ENCODE results near the gene MYO18B.

Gene MYO18B

DNA sequence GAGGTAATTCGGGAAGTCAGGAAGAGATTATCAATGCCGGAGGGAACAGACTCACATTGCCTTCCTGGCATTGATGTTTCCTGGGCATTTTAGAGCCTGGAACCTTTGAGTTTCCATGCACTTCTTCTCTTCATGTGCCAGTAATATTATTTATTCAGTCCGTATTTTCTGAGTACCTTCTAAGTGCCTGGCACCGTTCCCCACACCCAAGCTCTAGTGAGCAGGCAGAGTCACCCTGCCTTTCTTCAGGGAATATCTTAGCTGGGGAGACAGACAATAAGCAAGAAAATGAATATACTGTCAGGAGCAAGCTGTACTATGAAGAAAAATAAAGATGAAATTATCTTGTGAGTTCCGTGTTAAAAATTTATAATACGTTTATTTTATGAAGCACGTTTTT, 291.1 kb downstream of the MYO18B start:
- H3K4me3 ChIP-seq (replicated peaks in 1 of 2; ENCODE audit: low read depth in 2 of 2, low read length in 2 of 2), result no peak overlapping the region
- DNase-seq (ENCODE audit: low read depth in 2 of 2), result no peak
- TF ChIP-seq, protein P1, sequence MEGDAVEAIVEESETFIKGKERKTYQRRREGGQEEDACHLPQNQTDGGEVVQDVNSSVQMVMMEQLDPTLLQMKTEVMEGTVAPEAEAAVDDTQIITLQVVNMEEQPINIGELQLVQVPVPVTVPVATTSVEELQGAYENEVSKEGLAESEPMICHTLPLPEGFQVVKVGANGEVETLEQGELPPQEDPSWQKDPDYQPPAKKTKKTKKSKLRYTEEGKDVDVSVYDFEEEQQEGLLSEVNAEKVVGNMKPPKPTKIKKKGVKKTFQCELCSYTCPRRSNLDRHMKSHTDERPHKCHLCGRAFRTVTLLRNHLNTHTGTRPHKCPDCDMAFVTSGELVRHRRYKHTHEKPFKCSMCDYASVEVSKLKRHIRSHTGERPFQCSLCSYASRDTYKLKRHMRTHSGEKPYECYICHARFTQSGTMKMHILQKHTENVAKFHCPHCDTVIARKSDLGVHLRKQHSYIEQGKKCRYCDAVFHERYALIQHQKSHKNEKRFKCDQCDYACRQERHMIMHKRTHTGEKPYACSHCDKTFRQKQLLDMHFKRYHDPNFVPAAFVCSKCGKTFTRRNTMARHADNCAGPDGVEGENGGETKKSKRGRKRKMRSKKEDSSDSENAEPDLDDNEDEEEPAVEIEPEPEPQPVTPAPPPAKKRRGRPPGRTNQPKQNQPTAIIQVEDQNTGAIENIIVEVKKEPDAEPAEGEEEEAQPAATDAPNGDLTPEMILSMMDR (IDR thresholded peaks at IDR 0.05; ENCODE audit: low read depth, low read length), result no peak

DNA sequence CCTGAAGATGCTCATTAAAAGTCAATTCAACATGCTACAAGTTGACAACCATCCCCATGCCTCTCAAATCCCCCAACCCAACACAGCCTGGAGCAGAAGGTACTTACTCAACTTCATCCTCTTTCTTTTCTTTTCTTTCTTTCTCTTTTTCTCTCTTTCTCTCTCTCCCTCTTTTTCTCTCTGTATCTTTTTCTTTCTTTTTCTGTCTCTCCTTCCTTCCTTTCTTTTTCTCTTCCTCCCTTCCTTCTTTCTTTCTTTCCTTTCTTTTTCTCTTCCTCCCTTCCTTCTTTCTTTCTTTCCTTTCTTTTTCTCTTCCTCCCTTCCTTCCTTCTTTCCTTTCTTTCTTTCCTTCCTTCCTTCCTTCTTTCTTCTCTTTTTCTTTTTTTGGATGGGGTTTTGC, 291.6 kb downstream of the MYO18B start:
- TF ChIP-seq, protein P1 (IDR thresholded peaks at IDR 0.05; ENCODE audit: low read depth, low read length), result no peak
- no peak for DNase-seq (ENCODE audit: low read depth in 2 of 2)
- no peak overlapping the region for H3K4me3 ChIP-seq (replicated peaks in 1 of 2; ENCODE audit: low read depth in 2 of 2, low read length in 2 of 2)

DNA sequence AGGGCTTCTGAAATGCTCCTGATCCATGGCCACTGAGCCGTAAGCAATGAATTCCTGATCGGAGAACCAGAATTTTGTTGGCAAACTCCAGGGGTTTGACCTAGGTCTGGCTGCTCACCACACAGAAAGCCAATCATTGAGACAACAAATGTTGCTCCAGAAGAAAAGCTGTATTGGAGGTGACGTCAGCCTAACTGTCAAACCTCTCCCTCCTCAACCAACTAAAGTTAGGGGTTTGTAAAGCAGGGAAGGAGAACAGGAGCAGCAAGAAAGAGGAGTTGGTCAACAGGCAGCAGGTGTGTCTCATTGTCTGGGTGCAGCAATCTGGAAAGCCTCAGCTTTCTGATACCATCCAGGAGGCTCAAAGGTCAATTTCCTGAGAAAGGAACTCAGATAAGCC, 293.5 kb downstream of the MYO18B start:
- no peak for DNase-seq (ENCODE audit: low read depth in 2 of 2)
- H3K4me3 ChIP-seq (replicated peaks in 1 of 2; ENCODE audit: low read depth in 2 of 2, low read length in 2 of 2), result no peak overlapping the region
- TF ChIP-seq, protein P1 (IDR thresholded peaks at IDR 0.05; ENCODE audit: low read depth, low read length), result no peak

DNA sequence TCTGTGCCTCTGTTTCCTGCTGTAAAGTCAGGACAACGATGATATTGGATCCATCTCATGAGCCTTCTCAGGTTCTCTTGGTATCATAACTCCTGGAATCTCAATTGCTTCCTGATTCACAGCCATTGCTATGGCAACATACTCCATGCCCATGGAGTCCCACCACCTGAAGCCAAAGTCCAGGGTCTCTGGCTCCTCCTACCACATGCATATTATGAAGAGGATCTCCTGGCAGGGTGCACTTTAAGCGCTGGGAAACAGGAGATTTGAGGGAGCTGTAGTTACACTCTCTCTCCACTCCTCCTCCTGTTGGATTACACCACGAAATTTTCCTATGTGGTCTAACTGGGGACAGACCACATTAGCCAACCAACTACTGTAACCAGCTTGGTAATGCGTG, 296.4 kb downstream of the MYO18B start:
- DNase-seq (ENCODE audit: low read depth in 2 of 2), result no peak
- TF ChIP-seq, protein P1 (IDR thresholded peaks at IDR 0.05; ENCODE audit: low read depth, low read length), result no peak
- H3K4me3 ChIP-seq (replicated peaks in 1 of 2; ENCODE audit: low read depth in 2 of 2, low read length in 2 of 2), result no peak overlapping the region

DNA sequence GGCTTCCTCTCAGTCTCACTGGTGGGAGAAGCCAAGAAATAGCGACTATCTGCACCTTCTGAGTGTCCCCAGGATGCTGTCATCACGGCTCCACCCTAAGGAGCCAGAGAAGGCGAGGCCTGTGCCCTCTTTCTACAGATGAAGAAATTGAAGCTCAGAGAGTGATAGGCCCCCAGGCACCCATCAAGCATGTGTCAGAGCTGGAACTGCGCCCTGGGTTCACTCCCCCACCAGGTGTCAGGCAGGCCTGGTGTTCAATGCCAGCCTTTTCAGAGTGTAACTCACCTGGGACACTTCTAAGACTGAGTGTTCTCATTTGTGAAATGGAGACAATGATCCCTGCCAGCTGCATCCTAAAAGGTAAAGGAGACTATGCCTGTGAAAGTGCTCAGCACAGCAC, 299.9 kb downstream of the MYO18B start:
- no peak overlapping the region for H3K4me3 ChIP-seq (replicated peaks in 1 of 2; ENCODE audit: low read depth in 2 of 2, low read length in 2 of 2)
- TF ChIP-seq, protein P1 (IDR thresholded peaks at IDR 0.05; ENCODE audit: low read depth, low read length), result no peak
- no peak for DNase-seq (ENCODE audit: low read depth in 2 of 2)

DNA sequence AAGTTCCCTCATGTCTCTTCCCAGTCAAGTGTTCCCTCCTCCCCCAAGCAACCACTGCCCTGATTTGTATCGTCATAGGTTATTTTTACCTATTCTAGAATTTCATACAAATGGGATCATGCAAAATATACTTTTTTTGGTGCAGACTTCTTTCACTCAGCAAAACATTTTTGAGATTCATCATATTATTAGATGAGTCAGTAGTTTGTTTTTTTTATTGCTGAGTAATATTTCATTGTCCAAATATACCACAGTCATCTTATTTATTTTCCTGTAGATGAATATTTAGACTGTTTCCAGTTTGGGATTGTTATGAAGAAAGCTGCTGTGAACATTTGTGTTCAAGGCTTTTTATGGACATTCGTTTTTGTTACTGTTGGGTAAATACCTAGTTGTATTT, 301.0 kb downstream of the MYO18B start:
- DNase-seq (ENCODE audit: low read depth in 2 of 2), result no peak
- TF ChIP-seq, protein P1 (IDR thresholded peaks at IDR 0.05; ENCODE audit: low read depth, low read length), result no peak
- no peak overlapping the region for H3K4me3 ChIP-seq (replicated peaks in 1 of 2; ENCODE audit: low read depth in 2 of 2, low read length in 2 of 2)

DNA sequence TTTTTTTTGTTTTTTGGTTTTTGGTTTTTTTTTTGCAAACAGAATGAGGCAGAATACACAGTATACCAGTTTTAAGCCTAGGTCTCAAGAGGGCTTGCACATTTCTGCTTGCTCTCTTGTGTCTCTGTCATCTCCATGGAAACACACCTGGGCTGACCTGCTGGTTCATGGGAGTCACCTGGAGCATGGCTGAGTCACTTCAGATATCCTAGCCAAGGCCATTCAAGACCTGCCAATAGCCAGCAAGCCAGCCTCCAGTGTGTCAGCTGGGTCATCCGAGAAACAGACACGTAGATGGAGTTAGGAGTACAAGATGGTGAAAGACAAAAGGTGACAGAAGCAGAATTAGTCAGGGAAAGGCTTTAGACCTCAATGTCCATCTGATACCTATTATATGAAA, 303.1 kb downstream of the MYO18B start:
- TF ChIP-seq, protein P1 (IDR thresholded peaks at IDR 0.05; ENCODE audit: low read depth, low read length), result no peak
- no peak overlapping the region for H3K4me3 ChIP-seq (replicated peaks in 1 of 2; ENCODE audit: low read depth in 2 of 2, low read length in 2 of 2)
- no peak for DNase-seq (ENCODE audit: low read depth in 2 of 2)

All from cardiac fibroblast (primary cell).